ENCODE data around the gene RNF25.

DNA sequence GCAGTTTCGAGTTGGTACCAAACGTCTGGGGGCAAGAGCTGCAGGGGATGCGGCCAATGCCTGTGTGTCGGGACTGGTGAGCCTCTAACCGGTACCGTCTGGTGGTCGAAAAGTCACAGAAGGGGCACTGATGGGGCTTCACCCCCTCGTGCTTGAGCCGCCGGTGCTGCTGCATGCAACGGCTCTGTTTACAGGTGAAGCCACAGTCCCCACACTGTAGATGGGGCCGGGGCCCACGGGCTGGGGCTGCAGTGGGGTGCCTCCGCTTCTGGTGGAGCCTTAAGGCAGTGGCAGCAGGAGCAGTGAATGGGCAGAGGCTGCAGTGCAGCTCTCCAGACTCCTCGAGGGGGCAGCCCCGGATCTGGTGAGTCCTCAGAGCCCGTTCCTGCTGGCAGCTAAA is 29.0 kb downstream of the RNF25 start:
- TF ChIP-seq POLR2AphosphoS5 (IDR thresholded peaks at IDR 0.05) (no peak), POLR2A (IDR thresholded peaks at IDR 0.05) (no peak)
- TF ChIP-seq, protein P1, sequence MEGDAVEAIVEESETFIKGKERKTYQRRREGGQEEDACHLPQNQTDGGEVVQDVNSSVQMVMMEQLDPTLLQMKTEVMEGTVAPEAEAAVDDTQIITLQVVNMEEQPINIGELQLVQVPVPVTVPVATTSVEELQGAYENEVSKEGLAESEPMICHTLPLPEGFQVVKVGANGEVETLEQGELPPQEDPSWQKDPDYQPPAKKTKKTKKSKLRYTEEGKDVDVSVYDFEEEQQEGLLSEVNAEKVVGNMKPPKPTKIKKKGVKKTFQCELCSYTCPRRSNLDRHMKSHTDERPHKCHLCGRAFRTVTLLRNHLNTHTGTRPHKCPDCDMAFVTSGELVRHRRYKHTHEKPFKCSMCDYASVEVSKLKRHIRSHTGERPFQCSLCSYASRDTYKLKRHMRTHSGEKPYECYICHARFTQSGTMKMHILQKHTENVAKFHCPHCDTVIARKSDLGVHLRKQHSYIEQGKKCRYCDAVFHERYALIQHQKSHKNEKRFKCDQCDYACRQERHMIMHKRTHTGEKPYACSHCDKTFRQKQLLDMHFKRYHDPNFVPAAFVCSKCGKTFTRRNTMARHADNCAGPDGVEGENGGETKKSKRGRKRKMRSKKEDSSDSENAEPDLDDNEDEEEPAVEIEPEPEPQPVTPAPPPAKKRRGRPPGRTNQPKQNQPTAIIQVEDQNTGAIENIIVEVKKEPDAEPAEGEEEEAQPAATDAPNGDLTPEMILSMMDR (IDR thresholded peaks at IDR 0.05), result no peak

Data from stomach (tissue), 4 donors.